HG03469 (cell line): ENCODE measurements around the gene ITSN2.

Experiments used
- ATAC-seq: cut with Tn5 transposase; IDR thresholded peaks from one replicate; pipeline ENCODE4 v1.9.1; 2021; ENCODE audit warnings: mild to moderate bottlenecking, moderate library complexity, moderate number of reproducible peaks; ENCODE audit not compliant: unreplicated experiment

Gene ITSN2

DNA sequence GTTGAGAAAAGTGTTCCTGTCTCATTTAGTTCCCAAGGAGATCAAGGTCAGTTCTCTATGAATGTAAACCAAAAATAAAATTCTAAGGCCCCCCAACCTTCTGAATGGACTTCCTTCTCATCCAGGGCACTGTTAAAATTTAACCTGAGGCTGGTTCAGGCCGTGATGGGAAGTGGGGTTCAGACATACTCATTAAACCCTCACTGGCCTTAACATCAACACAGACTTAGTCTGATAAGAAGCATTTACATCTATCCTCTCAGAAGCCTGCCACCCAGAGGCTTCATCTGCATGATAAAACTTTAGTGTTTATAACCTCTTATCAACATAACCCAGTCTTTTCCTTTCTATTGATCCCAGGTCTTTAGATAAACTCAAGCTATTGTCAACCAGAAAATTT is 22.4 kb downstream of the ITSN2 start:
- no peak for ATAC-seq

- ATAC-seq: no peak
Observed at GRCh38 chr2:24336811-24337210, 23.5 kb downstream of the ITSN2 start.

DNA sequence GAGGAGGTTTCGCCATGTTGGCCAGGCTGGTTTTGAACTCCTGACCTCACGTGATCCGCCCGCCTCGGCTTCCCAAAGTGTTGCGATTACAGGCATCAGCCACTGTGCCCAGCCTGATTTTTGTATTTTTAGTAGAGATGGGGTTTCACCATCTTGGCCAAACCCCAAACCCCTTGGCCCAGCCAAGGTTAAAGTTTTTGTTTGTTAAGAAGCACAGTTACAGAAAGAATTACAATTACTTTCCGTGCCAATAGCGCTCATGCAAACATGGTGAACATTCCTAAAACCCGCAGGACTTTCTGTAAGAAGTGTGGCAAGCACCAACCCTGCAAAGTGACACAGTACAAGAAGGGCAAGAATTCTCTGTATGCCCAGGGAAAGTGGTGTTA is 26.1 kb downstream of the ITSN2 start:
- ATAC-seq: no peak

GRCh38 chr2:24332791-24333540 is 27.4 kb downstream of the ITSN2 start:
- ATAC-seq: no peak

GRCh38 chr2:24330161-24330560 is 30.2 kb downstream of the ITSN2 start:
- ATAC-seq: no peak

- no peak for ATAC-seq
Observed at GRCh38 chr2:24329700-24330099, 30.6 kb downstream of the ITSN2 start.

- no peak for ATAC-seq
Observed at GRCh38 chr2:24328010-24328409, 32.3 kb downstream of the ITSN2 start.

- no peak for ATAC-seq
Observed at GRCh38 chr2:24317491-24317920, 42.8 kb downstream of the ITSN2 start.

DNA sequence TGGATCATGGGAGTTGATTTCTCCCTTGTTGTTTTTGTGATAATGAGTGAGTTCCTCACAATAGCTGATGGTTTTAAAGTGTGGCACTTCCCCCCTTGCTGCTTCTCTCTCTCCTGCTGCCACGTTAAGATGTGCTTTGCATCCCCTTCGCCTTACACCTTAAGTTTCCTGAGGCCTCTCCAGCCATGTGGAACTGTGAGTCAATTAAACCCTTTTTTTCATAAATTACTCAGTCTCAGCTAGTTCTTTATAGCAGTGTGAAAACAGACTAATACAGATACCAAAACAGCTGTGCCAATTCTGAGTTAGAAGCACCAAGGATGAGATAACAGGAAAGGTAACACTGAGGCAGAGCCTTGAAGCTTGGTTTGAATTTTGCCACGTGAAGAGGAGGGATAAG is 44.7 kb downstream of the ITSN2 start:
- ATAC-seq: peak; percentile 60

- ATAC-seq: no peak
Observed at GRCh38 chr2:24313744-24314632, 46.3 kb downstream of the ITSN2 start.

DNA sequence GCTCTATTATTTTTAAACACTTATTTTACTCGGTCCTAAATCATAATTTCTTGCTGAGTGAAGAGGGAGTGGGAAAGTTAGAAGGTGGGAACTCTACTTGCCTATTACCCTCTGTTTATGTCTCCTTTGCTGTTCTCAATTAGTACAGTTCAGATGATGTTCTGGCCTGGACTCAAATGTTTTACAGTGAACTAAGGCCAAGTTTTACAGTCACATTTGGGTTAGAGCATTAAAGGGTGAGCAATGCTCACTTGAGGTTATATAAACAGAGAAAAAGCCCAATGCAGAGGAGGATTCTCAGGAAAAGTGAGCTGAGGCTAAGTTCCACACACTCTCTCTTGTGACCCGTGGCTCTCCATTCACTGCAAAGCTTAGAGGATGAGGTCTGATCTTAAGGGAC is 52.4 kb downstream of the ITSN2 start:
- no peak for ATAC-seq

DNA sequence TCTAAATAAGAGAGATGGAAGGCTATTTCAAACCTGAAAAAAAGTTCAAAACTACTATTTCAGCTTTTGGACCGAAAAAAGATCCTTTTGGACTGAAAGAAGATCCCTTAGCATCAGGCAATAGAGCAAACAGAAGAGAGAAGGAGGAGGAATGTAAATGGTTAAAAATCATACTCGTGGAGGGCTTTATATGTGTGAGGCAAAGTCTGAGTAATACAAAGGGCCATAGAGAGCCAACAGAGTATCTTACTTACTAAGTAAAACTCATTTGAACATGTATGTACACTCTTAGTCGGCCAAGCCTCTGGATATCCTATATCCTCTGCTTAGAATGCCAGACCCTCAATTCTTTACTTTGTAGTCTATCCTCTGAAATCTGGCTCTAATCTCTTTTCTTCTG is 55.7 kb downstream of the ITSN2 start:
- ATAC-seq: no peak

DNA sequence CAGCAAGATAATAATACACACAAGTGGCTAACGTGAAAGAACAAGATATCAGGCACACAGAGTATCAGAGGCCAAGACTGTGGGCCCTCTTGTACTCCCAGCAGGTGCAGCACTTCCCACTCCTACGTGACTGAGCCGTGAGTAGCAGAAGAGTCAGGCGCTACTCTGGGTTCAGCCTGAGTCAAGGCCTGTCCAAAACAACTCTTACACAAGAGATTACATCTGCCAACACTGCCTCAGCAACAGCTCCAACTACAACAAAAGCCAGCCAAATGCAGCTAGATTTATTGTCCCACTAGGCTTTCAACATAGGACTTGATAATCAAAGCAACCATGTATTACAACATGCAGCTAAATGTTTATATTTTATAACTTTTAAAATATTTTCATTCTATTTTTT is 56.2 kb downstream of the ITSN2 start:
- ATAC-seq: no peak

DNA sequence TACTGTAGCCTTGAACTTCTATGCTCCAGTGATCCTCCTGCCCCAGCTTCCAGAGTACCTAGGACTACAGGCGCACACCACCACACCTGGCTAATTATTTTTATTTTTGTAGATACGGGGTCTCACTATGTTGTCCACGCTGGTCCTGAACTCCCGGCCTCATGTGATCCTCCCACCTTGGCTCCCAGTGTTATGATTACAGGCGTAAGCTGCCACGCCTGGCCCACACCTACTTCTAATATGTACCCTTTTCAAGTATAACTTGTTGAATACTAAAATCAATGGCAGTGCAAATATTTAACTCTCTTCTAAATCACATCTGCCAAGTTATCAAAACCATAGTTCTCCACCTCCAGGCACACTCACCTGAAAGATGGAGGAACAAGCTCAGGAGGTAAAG is 58.7 kb downstream of the ITSN2 start:
- ATAC-seq: no peak

DNA sequence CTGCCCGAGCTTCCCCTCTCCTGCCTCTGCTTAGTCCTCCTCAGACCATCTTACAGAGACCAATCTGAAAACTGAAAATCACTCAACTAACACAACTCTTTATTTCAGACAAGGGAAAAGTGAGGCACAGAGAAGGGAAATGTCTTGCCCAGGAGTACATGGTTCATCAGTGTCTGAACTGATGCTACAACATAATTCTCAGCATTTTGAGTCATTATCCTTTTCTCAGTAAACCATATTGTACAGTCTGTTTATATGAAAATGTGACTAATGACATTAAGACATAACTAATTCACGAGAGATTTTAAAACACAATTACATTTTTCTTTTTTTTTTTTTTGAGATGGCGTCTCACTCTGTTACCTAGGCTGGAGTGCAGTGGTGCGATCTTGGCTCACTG is 62.7 kb downstream of the ITSN2 start:
- ATAC-seq: no peak

DNA sequence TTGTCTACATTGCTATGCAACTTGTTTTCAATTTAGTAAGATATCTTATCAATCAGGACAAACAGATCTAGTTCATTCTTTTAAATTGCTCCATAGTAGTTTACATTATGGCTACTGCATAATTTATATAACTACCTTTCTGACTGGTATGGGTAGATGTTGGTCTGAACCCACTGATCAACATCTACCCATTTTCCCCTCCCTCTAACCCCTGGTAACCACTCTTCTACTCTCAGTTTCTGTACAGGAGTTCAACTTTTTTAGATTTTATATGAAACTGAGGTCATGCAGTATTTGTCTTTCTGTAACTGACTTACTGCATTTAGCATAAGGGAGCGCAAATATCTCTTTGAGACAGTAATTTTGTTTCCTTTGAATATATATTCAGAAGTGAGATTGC is 73.2 kb downstream of the ITSN2 start:
- no peak for ATAC-seq

DNA sequence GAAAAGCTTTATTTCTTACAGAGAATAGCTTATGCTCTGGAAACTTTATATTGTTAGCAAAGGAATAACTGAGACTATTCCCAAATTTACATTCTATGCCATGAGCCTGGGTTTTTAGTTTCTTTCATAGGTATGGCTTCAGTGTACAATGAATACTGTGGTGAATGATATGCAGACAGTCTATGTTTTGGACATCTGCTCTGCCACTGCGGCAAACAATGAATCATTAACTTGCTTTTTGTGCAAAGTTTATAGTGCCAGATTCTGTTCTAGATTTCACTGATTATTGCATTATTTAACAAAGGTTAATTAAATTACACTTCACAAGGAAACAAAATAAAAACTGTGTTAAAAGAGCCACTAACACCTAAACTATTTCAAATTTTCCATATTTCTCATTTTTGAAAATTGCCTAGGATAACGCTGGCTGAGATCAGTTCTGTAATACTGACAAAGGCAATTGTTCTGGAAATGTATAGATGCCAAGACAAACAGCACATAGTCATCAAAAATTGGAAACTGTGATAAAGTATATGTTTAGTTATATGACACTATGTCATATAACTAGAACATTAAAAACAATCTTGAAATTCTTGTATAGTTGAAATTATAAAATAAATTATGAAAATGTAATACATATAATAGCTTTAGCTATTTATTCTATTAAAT is 74.7 kb downstream of the ITSN2 start:
- ATAC-seq: no peak

- ATAC-seq: no peak
Observed at GRCh38 chr2:24280645-24281044, 79.7 kb downstream of the ITSN2 start.

DNA sequence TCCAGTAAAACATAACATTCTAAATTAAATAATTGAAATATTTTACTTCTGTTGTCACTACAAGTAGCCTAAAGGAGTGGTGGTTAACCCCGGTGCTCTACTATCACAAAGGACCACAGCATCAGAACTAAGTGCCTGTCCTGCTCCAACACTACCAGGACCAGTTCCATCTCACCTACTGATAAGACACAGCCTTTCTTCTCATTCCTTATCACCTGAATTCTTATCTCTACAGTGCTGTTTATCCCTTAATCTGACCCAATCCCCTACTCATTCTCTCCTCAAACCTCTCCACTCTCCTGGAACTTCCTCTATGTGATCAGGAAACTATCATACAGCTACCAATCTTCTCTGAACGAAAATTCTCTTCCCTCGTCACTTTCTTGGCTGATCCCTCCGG is 80.2 kb downstream of the ITSN2 start:
- no peak for ATAC-seq

DNA sequence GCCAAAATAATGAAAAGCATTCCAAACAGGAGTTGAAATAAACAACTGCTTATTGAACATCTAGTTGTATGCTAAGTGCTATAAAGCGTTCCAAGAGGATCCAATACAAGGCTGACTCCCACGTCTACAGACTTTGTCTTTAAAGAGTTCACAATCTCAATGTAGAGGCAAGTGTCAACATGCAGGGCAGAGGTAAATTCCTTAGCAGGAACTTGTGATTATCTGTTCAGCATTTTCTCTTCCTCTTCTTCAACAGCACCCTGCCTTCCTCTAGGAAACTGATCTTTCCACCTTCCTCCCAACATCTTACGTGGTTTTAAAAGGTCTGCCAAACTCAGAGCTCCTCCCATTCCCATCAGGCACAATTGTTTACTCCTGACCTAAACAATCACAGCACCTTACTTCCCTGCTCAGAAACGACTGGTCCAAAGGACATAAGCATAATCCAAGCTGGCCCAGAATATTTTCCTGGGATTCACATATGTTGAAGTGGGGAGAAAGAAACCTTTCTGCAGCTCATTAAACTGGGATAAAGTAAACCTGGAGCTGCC is 83.9 kb downstream of the ITSN2 start:
- ATAC-seq: no peak

GRCh38 chr2:24274809-24275208 is 85.5 kb downstream of the ITSN2 start:
- ATAC-seq: no peak
